HG03432 (cell line): ENCODE measurements around the gene TBX4.

Source experiments
- ATAC-seq: cut with Tn5 transposase; IDR thresholded peaks from one replicate; pipeline ENCODE4 v1.9.1; 2021; ENCODE audit warnings: mild to moderate bottlenecking, moderate library complexity; ENCODE audit not compliant: unreplicated experiment

The TBX4 gene

GRCh38 chr17:61453566-61454380, 1.6 kb downstream of the TBX4 start:
- no peak for ATAC-seq

DNA sequence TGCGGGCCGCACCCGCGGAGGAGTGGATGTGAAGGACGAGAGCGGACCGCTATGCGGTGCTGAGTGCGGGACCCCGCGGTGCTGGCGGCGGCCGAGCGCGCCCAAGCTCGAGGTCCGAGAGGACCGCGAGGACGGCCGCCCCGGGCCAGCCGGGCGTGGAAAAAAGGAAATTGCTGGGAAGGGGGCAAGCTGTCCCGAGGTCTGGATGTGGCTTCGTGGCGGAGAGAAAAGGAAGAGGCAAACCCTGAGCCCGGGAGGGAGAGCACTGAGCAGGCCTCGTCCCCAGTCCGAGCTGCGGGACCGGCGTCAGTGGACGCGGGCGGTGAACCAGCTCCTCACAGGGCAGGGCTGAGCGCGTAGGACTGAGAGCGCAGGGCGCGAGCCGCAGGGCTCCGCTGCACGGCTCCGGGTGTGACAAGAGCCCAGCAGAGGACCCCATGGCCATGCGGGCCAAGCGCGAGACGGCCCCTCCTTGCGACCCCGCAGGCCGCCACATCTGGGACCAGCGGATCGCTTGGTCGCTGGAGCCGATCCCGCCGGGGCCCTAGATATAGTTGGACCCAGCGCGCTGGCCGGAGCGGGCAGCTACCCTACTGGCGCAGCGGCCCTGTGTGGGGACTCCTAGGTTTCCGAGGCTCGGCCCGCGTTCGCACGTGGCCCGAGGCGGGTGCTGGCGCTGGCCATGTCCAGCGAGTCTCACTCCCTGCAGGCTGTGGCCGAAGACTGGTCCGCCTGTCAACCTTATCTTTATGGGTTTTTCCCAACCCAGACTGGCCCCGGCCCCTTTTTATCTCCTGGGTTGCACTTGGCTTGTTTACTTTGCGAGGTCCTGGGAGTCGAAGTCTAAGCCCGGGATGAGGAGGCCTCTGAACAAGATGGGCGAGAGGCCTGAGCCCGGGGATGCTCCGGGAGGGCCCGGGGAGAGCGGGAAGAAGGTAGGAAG, 2.4 kb downstream of the TBX4 start:
- no peak for ATAC-seq

DNA sequence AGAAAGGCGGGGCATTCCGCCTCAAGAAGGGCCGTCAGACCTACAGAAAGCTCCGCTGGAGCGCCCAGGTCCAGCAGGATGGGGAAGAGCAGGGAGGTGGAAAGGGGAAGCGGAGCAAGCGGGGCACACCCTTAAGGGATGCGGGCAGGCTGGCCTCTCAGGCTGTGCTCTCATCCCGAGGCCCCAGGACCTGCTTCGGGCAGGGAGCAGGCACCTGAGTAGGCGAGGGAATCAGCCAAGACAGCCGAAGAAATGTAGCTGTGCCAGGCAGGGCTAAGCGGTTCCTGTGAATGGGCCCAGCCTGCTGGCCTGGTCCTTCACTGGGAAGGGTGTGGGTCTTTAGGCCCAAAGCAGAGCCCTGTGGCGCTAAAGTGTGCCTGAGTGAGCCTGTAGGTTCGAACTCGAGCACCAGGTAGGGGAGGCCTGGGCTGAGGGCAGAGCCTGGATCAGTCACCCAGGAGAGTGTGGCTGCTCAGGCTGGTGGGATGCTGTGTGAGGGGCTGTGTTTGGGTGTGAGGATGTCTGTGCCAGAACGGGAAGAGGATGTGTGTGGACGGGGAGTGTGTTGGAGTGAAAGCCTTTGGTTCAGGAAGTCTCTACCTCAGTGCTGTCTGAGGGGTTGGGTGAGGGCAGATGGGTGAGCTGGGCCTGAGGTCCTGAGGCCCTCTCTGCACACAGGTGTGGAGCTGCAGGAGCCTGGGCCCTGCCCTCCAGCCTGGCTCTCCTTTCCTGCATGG, 3.3 kb downstream of the TBX4 start:
- no peak for ATAC-seq

DNA sequence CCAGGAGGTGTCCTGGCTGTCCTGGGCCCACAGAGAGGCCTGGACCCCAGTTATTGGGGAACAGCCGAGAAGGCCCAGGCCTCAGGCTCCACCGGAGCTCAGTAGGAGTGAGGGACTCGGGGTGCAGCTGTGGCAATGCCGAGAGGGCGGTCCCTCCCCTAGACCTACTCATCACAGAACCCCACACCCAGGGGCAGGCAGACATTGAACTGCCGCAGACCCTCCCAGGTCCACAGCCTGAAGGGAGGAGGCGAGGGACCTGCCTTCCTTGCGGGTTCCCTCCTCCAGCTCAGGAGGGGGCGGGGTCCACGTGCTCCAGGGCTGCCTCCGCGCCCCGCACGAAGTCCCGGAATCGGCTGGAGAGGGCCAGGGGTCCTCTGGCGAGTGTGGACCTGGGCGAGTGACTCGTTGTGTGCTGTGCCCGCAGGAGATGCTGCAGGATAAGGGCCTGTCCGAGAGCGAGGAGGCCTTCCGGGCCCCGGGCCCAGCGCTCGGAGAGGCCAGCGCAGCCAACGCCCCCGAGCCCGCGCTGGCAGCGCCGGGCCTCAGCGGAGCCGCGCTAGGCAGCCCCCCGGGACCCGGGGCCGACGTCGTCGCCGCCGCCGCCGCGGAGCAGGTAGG, 3.9 kb downstream of the TBX4 start:
- no peak for ATAC-seq

- no peak for ATAC-seq
Observed at GRCh38 chr17:61456688-61457225, 4.5 kb downstream of the TBX4 start.

DNA sequence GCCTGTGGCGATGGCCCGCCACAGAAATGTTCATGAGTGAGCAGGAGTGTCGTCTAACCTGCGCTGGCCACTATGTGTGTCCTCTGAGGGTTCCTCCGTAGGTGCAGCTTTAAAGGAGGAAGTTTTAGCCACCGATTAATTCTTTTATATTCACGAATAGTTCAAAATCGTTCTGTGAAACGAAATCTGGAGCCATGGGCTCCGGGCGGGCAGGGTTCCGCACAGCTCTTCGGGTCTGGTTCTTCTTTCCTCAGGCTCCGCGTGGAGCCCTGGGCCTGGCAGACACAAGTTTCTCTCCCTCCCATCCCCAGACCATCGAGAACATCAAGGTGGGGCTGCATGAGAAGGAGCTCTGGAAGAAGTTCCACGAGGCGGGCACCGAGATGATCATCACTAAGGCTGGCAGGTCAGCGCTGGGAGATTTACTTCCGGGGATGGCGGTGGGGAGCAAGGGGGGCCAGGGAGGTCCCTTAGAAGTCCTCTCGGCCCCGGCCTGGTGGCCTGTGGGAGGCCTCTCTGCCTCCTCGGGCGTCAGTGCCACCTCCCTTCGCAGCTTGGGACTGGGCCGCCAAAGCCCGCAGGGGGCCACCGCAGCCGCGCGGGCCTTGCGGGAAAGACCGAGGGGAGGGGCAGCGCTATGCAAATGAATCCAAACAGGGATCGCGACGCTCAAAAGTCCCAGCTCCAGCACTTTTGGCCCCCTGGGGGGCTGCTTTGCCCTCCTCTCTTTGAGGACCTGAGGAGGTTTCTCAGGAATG, 5.2 kb downstream of the TBX4 start:
- no peak for ATAC-seq

- ATAC-seq, result no peak
Observed at GRCh38 chr17:61458000-61458399, 5.8 kb downstream of the TBX4 start.

- no peak for ATAC-seq
Observed at GRCh38 chr17:61458421-61459141, 6.4 kb downstream of the TBX4 start.

DNA sequence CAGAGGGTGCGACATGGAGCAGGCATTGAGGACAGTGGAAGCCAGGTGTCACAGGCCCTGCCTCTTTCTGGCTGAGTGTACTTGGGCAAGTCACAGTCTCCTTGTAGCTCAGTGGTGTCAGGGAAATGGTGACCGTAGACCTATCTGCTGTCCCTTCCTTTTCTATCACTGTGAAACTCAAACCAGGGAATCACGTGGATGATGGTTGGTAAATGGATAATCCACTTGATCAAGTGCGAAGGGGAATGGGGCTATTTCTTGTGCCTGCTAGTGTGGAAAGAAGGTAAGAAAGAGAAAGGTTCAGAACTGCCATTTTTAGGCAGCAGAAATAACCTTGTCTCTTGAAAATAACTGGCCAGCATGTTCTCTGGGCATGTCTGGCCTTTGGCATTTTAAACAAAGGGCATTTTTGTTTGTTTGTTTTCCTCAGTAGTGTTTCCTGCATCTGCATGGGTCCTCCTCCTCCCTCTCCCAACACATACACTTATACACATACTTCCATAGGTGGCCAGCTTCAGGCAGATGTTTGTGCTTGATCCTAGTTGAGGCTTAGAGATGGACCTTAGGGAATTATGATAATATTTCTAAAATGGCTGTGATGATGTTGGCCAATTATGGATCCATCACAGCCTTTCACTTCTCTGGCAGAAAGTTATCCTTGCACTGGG, 7.1 kb downstream of the TBX4 start:
- ATAC-seq, result no peak

GRCh38 chr17:61459939-61460718, 7.9 kb downstream of the TBX4 start:
- no peak for ATAC-seq

- ATAC-seq, result no peak
Observed at GRCh38 chr17:61460796-61461585, 8.8 kb downstream of the TBX4 start.

DNA sequence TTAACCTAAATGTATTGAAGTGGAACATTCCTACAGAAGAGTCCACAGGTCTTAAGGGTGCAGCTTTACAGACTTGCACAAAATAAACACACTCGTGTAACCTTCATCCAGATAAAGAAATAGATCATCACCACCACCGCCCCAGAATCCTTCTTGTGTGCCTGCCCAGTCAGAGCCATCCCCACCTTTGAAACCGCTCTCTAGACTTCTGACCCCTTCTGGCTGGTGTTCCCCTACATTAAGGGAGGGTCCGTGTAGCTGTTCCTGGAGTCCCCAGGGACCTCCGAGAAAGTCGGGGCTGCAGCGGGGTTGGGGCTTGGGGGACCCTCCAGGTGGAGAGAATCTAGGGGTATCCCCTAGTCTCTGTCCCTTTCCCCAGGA, 9.4 kb downstream of the TBX4 start:
- no peak for ATAC-seq

DNA sequence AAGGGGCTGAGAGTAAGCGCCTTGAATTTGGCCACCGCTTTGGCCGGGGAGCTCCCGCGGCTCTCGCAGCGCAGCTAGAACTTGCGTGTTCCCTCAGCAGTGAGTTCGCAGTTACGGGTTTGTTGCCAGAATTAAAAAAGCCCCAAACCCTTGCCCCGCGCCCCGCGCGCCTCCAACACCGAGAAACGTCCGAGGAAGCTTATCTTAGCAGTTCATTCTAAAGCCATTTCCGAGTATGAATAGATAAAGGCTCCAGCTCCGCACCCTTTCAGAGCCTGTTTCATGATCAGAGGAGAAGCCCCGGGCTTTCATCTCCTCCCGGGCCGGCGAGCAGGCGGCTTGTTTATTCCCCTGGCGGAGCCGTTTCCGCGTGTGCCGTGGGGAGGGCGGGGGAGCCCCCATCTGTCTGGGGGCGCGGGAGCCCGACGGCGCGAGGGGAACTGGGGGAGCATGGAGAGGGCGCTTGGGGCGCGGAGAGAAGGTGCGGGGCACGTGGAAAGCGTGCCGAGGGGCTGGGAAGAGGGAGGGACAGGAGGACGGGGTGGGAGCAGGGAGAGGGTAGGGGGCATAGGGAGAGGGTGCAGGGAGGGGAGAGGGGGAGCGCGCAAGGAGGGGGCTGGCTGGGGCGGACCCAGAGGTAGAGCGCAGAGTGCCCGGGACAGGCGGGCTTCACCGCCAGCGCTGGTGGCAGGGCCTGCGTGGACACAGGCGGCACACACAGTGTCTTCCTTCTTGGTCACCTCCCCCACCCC, 9.9 kb downstream of the TBX4 start:
- ATAC-seq, result no peak

DNA sequence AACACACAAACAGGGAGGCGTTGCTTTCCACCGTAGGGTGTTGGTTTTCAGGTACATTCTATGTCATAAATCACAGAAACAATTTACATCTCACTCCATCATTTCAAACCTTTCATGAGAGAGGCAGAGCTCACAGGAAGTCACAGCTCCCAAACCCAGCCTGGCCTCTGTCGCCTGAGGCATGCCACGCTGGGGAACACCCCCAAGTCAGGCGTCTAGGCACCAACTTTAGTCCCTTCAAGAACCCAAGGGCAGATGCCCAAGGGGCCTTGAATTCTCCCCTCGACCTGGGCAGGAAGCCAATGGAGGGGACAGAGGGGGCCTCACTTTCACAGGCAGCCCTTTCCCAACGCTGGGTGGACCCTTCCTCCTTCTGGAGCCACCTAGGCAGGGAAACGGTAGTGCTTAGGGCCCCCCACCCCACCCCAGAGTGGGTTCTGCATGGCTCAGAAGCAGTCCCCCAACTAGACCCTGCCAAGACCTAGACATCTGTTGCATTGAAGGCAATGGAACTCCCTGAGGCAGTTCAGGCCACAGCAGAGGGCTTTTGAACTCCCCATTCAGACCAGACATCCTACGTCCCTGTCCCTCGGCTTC, 10.6 kb downstream of the TBX4 start:
- no peak for ATAC-seq

GRCh38 chr17:61463316-61464129, 11.3 kb downstream of the TBX4 start:
- no peak for ATAC-seq
